Thoracic aorta (tissue), 2 donors: Measurements from ENCODE around the gene CRY2. TPM values are rescaled to one million over a fixed set of nuclear protein-coding genes. Genes with fewer than 3 reads are reported as not detected.
"Not testable (repeated sequence)": the region's sequence is repeated elsewhere in the genome, so short reads cannot be mapped to it uniquely, and the experiment has no call there.

Source experiments
- ATAC-seq: fragments of 150-250 bp; one replicate; pipeline ENCODE4 v1.8.0; 2017; ENCODE audit warnings: low read depth; ENCODE audit not compliant: insufficient number of reproducible peaks, low FRiP score
- DNase-seq: peaks from one replicate; pipeline ENCODE4 v3.0.0-alpha.2; 2020; ENCODE audit warnings: low spot score
- H3K27ac ChIP-seq, 2 donors: fragments of 200-600 bp; sonication (generic); 1 replicate in 1 of 2; 2 replicates in 1 of 2; pipeline ENCODE4 v1.5.1; 2016; ENCODE audit warnings: mild to moderate bottlenecking in 2 of 2, moderate library complexity in 2 of 2
- H3K27me3 ChIP-seq: fragments of 200-600 bp; sonication (generic); replicated peaks from 2 replicates; pipeline ENCODE4 v1.6.0; 2016; ENCODE audit warnings: mild to moderate bottlenecking; ENCODE audit not compliant: insufficient read depth
- H3K36me3 ChIP-seq: fragments of 200-600 bp; sonication (generic); one replicate; pipeline ENCODE4 v1.5.1; 2016
- H3K4me1 ChIP-seq, 2 donors: fragments of 200-600 bp; sonication (generic); 1 replicate in 1 of 2; 2 replicates in 1 of 2; pipeline versions ENCODE4 v1.5.1 to v1.6.0; 2016; ENCODE audit warnings: low read depth in 2 of 2, mild to moderate bottlenecking in 1 of 2; ENCODE audit not compliant: control insufficient read depth in 1 of 2
- H3K4me3 ChIP-seq: fragments of 200-600 bp; sonication (generic); 2 replicates; pipeline ENCODE4 v1.5.1; 2016; ENCODE audit warnings: mild to moderate bottlenecking
- H3K9me3 ChIP-seq: fragments of 200-600 bp; sonication (generic); 2 replicates; pipeline ENCODE4 v1.5.1; 2016
- CTCF ChIP-seq: fragments of 200-600 bp; sonication (generic); IDR thresholded peaks from one replicate; pipeline ENCODE4 v1.5.1; 2019; ENCODE audit warnings: antibody characterized with exemption
- total RNA-seq, 2 donors: library from RNA; depleted of rRNA; stranded (reverse); fragments of >200 nt; gene quantifications; one replicate each; pipeline versions ENCODE4 v1.1.0 to v1.2.3, GENCODE V29; 2016

CRY2 gene
- total RNA-seq, 2 donors from 2014 or later: 41.2 to 54.4 TPM

- peaks cover 3% of the 10 kb centered on the region for H3K36me3 ChIP-seq
- no peak overlapping the region for H3K27ac ChIP-seq
- H3K4me3 ChIP-seq: no peak overlapping the region
- TF ChIP-seq CTCF: no peak
- H3K27me3 ChIP-seq: no peaks in the 10 kb centered on the region
- DNase-seq: no peak
- no peaks in the 10 kb centered on the region for H3K4me1 ChIP-seq
- no peak for ATAC-seq
- no peaks in the 10 kb centered on the region for H3K9me3 ChIP-seq
These were observed 30.7 kb upstream of the CRY2 start for GRCh38 chr11:45816614-45817013.

GRCh38 chr11:45817191-45817590, 30.1 kb upstream of the CRY2 start:
- no peaks in the 10 kb centered on the region for H3K36me3 ChIP-seq
- H3K4me3 ChIP-seq: no peak overlapping the region
- no peaks in the 10 kb centered on the region for H3K27me3 ChIP-seq
- ATAC-seq: no peak
- no peak for DNase-seq
- no peak for TF ChIP-seq CTCF
- H3K27ac ChIP-seq: no peak overlapping the region
- no peaks in the 10 kb centered on the region for H3K9me3 ChIP-seq
- no peaks in the 10 kb centered on the region for H3K4me1 ChIP-seq

GRCh38 chr11:45818961-45819605, 28.2 kb upstream of the CRY2 start:
- TF ChIP-seq CTCF: no peak
- Histone ChIP-seq H3K9me3 (no peaks in the 10 kb centered on the region), H3K27ac (no peak overlapping the region), H3K27me3 (no peaks in the 10 kb centered on the region), H3K4me3 (no peak overlapping the region), H3K36me3 (no peaks in the 10 kb centered on the region), H3K4me1 (no peaks in the 10 kb centered on the region)
- DNase-seq (no peak), ATAC-seq (no peak)

GRCh38 chr11:45820211-45820857, 26.9 kb upstream of the CRY2 start:
- DNase-seq (no peak), ATAC-seq (no peak)
- no peak overlapping the region for H3K27ac ChIP-seq
- H3K4me1 ChIP-seq: no peaks in the 10 kb centered on the region
- TF ChIP-seq CTCF: no peak
- H3K36me3 ChIP-seq: no peaks in the 10 kb centered on the region
- H3K9me3 ChIP-seq: no peaks in the 10 kb centered on the region
- H3K4me3 ChIP-seq: no peak overlapping the region
- no peaks in the 10 kb centered on the region for H3K27me3 ChIP-seq

GRCh38 chr11:45826492-45826891, 20.8 kb upstream of the CRY2 start:
- not testable (repeated sequence) for ATAC-seq, H3K4me1 ChIP-seq, H3K27me3 ChIP-seq, H3K36me3 ChIP-seq, H3K9me3 ChIP-seq, H3K4me3 ChIP-seq, H3K27ac ChIP-seq, DNase-seq
